HG03442 (cell line): ENCODE measurements around the gene FGFR2.
"Not testable (repeated sequence)": the region's sequence is repeated elsewhere in the genome, so short reads cannot be mapped to it uniquely, and the experiment has no call there.

Source experiments
- ATAC-seq: cut with Tn5 transposase; IDR thresholded peaks from one replicate; pipeline ENCODE4 v1.9.1; 2021; ENCODE audit warnings: mild to moderate bottlenecking, moderate library complexity; ENCODE audit not compliant: unreplicated experiment

FGFR2 gene

DNA sequence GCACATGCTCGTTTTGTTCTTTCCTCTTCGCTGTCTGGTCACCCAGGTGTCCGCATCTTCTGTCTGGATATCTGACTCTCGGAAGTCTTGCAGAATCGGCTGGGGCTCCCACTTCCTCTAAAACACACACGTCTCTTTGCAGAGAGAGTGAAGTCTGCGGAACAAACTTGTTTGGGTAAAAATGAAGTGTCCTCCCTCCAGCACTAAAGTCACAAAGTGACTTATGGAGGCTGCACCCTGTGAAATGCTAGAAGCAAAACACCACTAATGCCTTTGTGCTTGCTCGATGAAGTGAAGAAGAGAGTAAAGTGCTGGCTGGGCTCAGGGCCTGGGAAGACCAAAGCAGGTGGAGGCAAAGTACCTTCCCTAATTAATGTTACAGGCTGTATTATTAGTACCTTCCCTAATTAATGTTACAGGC lies 71.4 kb downstream of the FGFR2 start:
- ATAC-seq = no peak

- no peak for ATAC-seq
Measured at GRCh38 chr10:121526135-121526790, 72.0 kb downstream of the FGFR2 start.

- no peak for ATAC-seq
Measured at GRCh38 chr10:121525251-121526134, 72.8 kb downstream of the FGFR2 start.

DNA sequence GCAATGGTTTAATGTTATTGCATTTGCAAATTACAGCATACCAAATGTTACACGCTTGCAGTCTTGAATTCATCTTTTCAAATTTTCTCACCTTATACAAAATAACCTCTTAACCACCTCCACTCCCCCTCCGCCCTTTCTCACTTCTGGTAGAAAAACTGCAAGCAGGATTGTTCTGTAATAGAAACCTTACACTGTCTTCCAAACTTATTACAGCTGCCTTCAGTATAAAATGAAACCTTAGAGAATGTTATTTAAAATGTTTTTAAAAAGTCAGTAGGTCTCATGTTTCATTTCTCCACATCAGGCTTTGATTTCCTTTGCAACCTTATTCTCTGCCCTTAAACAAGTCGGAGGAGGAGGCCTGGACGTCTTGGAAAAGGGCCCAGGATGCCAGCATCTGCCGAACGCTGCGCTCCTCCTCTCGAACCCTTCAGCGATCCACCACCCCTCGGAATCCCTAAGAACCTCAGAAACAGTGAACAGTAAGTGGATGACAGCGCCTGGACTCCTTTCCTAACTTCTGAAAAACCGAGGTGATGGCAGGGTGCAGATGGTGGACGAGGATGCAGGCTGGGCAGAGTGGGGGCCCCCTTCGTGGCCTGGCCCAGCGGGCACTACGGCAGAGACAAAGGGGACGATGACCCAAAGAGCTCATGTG lies 74.0 kb downstream of the FGFR2 start:
- ATAC-seq = no peak

DNA sequence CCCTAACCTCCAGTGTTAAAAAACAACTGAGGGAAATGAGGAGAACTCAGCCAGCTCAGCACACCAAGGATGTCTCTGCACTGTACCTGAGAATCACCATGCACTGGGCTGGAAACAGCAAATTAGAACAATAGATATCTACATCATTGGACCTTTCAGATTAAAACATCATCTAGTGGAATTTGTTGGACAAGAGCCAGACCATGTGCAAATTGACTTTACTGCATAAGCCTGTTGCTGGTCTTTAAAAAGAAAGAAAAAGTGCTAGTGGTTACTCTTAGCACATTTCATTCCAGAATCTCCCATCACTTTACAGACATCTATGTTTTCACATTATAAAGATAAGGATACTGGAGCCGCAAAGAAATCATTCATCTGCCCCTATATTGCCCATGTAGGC lies 75.4 kb downstream of the FGFR2 start:
- ATAC-seq = no peak

DNA sequence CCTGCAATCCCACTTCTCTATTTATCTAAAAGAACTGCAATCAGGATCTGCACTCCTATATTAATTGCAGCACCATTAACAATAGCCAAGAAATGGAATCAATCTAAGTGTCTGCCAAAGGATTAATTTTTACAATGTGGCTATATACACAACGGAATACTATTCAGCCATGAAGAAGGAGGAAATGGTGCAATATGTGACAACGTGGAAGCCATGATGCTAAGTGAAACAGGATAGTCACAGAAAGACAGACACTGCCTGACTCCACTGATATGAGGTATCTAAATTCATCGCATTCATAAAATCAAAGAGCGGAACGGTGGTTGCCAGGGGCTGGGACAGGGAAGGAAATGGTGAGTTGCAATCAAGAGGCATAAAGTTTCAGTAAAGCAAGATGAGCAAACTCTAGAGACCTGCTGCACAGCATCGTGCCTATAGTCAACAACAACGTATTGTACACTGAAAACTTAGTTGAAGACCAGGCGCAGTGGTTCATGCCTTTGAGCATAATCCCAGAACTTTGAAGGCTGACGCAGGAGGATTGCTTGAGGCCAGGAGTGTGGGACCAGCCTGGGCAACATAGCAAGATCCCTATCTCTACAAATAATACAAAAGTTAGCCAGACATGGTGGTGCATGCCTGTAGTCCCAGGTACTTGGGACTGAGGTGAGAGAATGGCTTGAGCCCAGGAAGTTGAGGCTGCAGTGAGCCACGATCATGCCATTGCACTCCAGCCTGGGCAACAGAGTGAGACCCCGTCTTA lies 76.3 kb downstream of the FGFR2 start:
- no peak for ATAC-seq

- ATAC-seq = not testable (repeated sequence)
Measured at GRCh38 chr10:121520526-121520925, 77.7 kb downstream of the FGFR2 start.

GRCh38 chr10:121519901-121520493 lies 78.2 kb downstream of the FGFR2 start:
- no peak for ATAC-seq

DNA sequence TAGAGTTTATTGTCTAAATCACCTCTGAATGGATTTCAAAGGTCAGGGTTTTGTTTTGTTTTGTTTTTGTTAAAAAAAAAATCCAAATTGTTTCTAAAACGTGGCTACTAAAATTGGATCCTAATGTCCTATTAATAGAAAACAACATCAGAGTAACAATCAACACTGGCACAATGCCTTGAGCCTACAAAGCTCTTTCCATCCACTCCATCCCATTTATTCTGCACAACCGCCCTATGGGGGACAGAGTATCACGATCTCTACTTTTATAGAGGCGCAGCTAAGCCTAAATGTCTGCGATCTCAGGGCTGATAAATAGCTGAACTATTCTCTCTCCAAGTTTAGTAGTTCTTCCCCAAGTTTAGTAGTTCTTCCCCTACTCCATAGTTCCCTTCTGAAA lies 78.8 kb downstream of the FGFR2 start:
- no peak for ATAC-seq

GRCh38 chr10:121518333-121518732 lies 79.9 kb downstream of the FGFR2 start:
- ATAC-seq = no peak

DNA sequence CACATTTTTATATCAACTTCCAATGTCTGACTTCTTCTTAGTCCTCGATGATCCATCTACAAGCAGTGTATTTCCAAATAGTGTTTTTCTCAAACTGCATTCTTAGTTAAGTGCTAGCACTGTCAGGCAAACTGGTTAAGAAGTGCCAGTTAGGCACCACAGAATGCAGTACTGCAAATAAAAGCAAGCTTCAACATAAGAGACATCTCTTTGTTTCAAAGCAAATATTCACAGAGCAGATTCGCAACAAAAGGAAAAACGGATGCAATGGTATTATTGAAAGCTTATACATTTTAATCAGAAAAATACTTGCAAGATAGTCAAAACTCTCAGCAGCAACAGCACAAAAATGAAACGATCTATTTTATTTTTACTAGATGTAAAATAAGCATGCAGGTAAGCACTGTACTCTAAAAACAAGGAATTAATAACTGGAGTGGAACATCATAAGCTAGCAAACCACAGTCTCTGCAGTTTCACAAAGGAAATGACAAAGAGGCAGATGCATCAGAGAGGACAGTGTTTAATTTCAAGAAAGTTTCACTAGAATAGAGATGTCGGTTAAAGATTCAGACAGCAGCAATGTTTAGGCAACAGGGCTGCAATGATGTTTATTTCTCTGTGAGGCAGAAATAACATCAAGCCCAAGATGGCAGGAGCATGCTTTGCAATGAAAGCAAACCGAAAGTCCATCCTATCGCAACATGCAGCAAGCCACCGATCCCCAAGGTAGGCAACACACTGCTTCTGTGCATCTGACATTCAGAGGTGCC lies 82.0 kb downstream of the FGFR2 start:
- ATAC-seq = no peak

GRCh38 chr10:121514141-121514865 lies 83.9 kb downstream of the FGFR2 start:
- ATAC-seq = no peak

GRCh38 chr10:121511943-121512342 lies 86.3 kb downstream of the FGFR2 start:
- ATAC-seq = no peak

DNA sequence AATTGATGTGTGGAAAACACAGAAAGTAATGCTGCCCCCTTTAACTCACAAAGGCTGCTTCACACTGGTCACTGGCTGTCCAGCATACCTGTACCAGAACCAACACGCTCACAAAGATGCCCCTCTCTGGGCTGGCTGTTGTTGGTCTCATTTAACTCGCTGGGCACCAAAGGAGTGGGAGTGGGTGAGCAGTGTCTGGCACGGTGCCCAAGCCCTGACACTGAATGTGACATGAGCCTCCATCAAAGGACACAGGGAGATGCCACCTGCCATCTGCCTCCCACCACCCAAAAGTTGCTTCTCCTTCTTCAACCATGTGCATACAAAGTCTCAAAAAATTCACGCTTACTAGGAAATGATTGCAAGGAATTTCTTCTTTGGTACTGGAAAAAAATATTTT lies 86.8 kb downstream of the FGFR2 start:
- ATAC-seq = no peak

DNA sequence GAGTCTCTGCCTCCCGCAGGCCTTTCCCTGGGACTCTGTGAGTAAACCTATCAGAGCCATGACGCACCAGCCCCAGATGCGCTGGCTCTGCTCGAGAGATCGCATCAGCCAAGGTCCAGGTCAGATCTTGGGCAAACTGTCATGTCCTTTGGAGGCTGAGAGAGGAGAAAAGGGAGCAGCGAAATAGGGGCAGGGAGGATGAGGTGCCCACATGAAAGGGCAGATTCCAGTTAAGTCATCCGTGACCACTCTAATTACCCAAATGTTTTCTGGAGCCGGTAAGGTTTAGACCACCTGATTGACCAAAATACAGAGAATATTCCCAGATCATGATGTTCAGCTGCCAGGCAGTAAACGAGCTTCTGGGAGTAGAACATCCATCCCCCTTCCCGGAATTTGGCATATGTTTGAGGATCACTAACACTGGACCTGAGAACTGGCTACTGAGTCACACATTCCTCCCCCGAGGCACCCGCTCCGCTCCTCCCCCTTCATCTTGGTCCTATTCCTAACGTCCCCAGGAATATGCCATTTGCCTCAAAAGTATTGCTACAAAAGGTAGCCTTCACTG lies 88.0 kb downstream of the FGFR2 start:
- ATAC-seq = no peak

GRCh38 chr10:121509796-121510195 lies 88.4 kb downstream of the FGFR2 start:
- no peak for ATAC-seq

DNA sequence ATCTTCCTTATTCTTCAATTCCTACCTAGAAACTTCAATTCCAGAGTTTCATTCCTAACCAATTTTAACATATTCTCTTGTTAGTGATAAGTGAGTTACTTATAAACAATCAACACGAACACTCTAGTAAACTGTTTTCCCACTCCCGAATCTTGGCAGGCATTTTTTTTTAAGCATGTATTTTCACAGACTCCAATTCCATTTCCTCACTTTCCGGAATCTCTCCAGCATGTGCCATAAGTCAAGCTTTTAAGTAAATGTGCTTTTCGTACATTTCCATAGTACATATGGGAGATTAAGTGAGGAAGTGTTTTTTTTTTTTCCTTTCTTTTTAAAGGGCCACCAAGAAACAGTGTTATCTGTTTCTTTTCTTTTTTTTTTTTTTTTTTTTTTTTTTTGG lies 89.1 kb downstream of the FGFR2 start:
- no peak for ATAC-seq

DNA sequence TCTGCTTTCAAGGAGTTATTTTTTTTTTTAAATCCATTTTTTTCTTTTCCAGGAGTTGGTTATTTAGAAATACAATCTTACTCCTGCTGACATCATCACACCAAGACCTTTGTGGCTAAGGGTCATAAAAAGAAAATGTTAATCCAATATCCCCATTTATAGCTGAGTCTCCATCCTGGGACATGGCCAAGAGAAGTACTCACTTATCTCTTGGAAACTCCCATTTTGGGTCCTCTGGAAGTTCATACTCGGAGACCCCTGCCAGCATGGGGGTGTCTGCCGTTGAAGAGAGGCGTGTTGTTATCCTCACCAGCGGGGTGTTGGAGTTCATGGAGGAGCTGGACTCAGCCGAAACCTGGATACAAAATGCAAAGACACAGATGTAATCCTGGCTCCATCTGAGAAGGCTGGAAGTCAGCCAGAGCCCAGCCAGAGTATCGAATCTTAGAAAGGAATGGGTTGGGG lies 94.6 kb downstream of the FGFR2 start:
- ATAC-seq = no peak

DNA sequence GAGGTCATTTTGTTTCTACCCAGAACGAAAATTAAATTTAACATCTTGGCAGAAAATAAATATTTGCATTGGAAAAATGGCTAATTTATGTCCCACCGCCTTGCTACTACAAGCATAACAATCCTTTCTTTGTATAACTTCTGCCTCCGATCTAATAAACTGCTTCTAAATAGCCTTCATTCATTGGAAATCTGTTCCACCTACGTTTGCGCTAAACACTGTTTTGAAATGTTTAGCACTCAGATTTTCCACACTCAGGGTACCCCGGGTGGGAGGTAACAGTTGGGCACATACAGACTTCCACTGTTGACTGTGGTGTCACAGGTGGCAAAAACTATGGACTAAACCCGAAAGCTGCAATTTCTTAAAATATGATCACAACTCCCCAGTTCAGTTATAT lies 96.4 kb downstream of the FGFR2 start:
- ATAC-seq = no peak
